Liver (tissue), 9 donors: ENCODE data around the gene PLAAT4. TPM values are rescaled to one million over a fixed set of nuclear protein-coding genes. Genes with fewer than 3 reads are reported as not detected.
A peak's percentile ranks its signal among the peaks of the same experiment; 100 is the strongest.

Experiments
- DNase-seq: peaks from one replicate; pipeline ENCODE4 v3.0.0-alpha.2; 2017; ENCODE audit warnings: low spot score
- H3K27ac ChIP-seq, 2 donors: one replicate each; pipeline ENCODE4 v1.7.0; 2013; ENCODE audit warnings: inconsistent platforms in 2 of 2, low read length in 2 of 2, control low read depth in 1 of 2, low read depth in 1 of 2, mild to moderate bottlenecking in 1 of 2
- H3K27me3 ChIP-seq, 4 donors: one replicate each; pipeline versions ENCODE4 v1.6.1 to v1.7.0; 2013; ENCODE audit warnings: low read length in 3 of 4, inconsistent platforms in 1 of 4, mild to moderate bottlenecking in 1 of 4, moderate library complexity in 1 of 4; ENCODE audit not compliant: control insufficient read depth in 4 of 4, insufficient read depth in 4 of 4
- H3K36me3 ChIP-seq, 4 donors: one replicate each; pipeline versions ENCODE4 v1.6.1 to v1.7.0; 2013; ENCODE audit warnings: low read length in 3 of 4, mild to moderate bottlenecking in 3 of 4, low read depth in 1 of 4, moderate library complexity in 1 of 4; ENCODE audit not compliant: control insufficient read depth in 4 of 4, insufficient read depth in 3 of 4
- H3K4me1 ChIP-seq, 4 donors: one replicate each; pipeline versions ENCODE4 v1.6.1 to v1.7.0; 2013; ENCODE audit warnings: low read length in 3 of 4, mild to moderate bottlenecking in 3 of 4, moderate library complexity in 1 of 4; ENCODE audit not compliant: control insufficient read depth in 4 of 4, insufficient read depth in 4 of 4
- H3K4me3 ChIP-seq, 3 donors: one replicate each; pipeline versions ENCODE4 v1.6.1 to v1.7.0; 2013; ENCODE audit warnings: low read length in 3 of 3, control low read depth in 1 of 3, low read depth in 1 of 3, mild to moderate bottlenecking in 1 of 3
- H3K9ac ChIP-seq, 2 donors: one replicate each; pipeline ENCODE4 v1.7.0; 2013; ENCODE audit warnings: low read length in 2 of 2, mild to moderate bottlenecking in 2 of 2, moderate library complexity in 2 of 2, control low read depth in 1 of 2, low read depth in 1 of 2
- H3K9me3 ChIP-seq, 4 donors: one replicate each; pipeline versions ENCODE4 v1.6.1 to v1.7.0; 2013; ENCODE audit warnings: low read length in 3 of 4; ENCODE audit not compliant: control insufficient read depth in 4 of 4
- EGR1 ChIP-seq, 2 donors: IDR thresholded peaks; 2 replicates each; pipeline ENCODE4 v1.6.1; 2016 to 2018; ENCODE audit warnings: antibody characterized with exemption in 2 of 2, low read depth in 2 of 2
- RAD21 ChIP-seq, 2 donors: IDR thresholded peaks; 2 replicates each; pipeline ENCODE4 v1.6.1; 2016; ENCODE audit warnings: antibody characterized with exemption in 2 of 2, mild to moderate bottlenecking in 2 of 2
- RXRA ChIP-seq, 2 donors: IDR thresholded peaks; 2 replicates each; pipeline ENCODE4 v1.6.1; 2017 to 2018; ENCODE audit warnings: antibody characterized with exemption in 2 of 2, mild to moderate bottlenecking in 1 of 2
- WGBS: extraction: QIAGEN DNeasy Blood & Tissue Kit; methylation state at CpG from one replicate; pipeline ENCODE4 v1.1.7; 2013; 5-methylcytosine and 5-hydroxymethylcytosine counted together
- polyA plus RNA-seq, 2 donors: library from polyadenylated mRNA; stranded (reverse) in 1 of 2; unstranded in 1 of 2; fragments of 200-250 nt in 1 of 2; fragments of >200 nt in 1 of 2; fragmentation: Nextera tagmentation in 1 of 2; extraction: Ambion mirVana in 1 of 2; gene quantifications; one replicate each; pipeline versions ENCODE4 v1.2.1 to v1.2.3, GENCODE V29; 2013 to 2015
- total RNA-seq, 2 donors: library from RNA; depleted of rRNA; stranded (reverse); fragments of >200 nt; gene quantifications; one replicate each; pipeline ENCODE4 v1.2.3, GENCODE V29; 2014
- TF ChIP-seq, protein P1 (sequence below): fragments of 150-350 bp; IDR thresholded peaks from 2 replicates; pipeline ENCODE4 v1.5.1; 2017; ENCODE audit warnings: improper control_type of control experiment, low read depth, low read length; ENCODE audit not compliant: missing input control
- TF ChIP-seq, protein P2 (sequence below): IDR thresholded peaks from 2 replicates; pipeline ENCODE4 v1.6.1; 2016; ENCODE audit warnings: antibody characterized with exemption, mild to moderate bottlenecking
- donor health status: healthy.
- donor health status: healthy.
- donor health status: healthy.
- donor health status: healthy.
- donor health status: healthy.

PLAAT4 gene
- total and polyA plus RNA-seq, 4 donors = 4.4 to 86.4 (median 44.8) TPM

DNA sequence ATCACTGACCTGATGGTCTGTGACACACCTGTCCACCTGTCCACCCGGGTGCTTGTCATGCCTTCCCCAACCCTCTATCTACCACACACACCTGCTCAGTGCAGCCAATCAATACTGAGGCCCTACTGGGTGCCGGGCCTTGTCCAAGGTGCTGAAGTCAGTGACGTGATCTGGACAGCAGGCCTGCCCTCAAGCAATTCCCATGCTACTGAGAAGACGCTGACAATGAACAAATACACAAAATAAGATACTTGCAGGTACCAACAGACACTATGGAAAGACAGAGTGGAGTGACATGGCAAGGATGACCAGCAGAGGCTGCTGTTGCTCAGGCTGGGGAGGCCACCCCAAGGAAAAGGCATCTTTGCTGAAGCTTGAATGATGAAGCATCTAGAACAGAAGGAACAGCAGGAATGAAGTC lies 56.4 kb downstream of the PLAAT4 start:
- Histone ChIP-seq H3K36me3 (peaks cover 7 to 37% (median 23%) of the 10 kb centered on the region in 4 donors), H3K27me3 (no peaks in the 10 kb centered on the region), H3K4me1 (no peaks in the 10 kb centered on the region), H3K9me3 (no peaks in the 10 kb centered on the region), H3K27ac (no peak overlapping the region), H3K9ac (no peak overlapping the region), H3K4me3 (no peak overlapping the region)
- 85% methylated on average over 4 of the region's 4 CpGs for WGBS
- TF ChIP-seq, protein P1, sequence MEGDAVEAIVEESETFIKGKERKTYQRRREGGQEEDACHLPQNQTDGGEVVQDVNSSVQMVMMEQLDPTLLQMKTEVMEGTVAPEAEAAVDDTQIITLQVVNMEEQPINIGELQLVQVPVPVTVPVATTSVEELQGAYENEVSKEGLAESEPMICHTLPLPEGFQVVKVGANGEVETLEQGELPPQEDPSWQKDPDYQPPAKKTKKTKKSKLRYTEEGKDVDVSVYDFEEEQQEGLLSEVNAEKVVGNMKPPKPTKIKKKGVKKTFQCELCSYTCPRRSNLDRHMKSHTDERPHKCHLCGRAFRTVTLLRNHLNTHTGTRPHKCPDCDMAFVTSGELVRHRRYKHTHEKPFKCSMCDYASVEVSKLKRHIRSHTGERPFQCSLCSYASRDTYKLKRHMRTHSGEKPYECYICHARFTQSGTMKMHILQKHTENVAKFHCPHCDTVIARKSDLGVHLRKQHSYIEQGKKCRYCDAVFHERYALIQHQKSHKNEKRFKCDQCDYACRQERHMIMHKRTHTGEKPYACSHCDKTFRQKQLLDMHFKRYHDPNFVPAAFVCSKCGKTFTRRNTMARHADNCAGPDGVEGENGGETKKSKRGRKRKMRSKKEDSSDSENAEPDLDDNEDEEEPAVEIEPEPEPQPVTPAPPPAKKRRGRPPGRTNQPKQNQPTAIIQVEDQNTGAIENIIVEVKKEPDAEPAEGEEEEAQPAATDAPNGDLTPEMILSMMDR = peak; percentile 54
- TF ChIP-seq RAD21 (IDR thresholded peaks at IDR 0.05) = peak; percentile 78 to 85
- no peak for TF ChIP-seq EGR1 (IDR thresholded peaks at IDR 0.05; ENCODE audit: low read depth in 2 of 2)
- TF ChIP-seq, protein P2, sequence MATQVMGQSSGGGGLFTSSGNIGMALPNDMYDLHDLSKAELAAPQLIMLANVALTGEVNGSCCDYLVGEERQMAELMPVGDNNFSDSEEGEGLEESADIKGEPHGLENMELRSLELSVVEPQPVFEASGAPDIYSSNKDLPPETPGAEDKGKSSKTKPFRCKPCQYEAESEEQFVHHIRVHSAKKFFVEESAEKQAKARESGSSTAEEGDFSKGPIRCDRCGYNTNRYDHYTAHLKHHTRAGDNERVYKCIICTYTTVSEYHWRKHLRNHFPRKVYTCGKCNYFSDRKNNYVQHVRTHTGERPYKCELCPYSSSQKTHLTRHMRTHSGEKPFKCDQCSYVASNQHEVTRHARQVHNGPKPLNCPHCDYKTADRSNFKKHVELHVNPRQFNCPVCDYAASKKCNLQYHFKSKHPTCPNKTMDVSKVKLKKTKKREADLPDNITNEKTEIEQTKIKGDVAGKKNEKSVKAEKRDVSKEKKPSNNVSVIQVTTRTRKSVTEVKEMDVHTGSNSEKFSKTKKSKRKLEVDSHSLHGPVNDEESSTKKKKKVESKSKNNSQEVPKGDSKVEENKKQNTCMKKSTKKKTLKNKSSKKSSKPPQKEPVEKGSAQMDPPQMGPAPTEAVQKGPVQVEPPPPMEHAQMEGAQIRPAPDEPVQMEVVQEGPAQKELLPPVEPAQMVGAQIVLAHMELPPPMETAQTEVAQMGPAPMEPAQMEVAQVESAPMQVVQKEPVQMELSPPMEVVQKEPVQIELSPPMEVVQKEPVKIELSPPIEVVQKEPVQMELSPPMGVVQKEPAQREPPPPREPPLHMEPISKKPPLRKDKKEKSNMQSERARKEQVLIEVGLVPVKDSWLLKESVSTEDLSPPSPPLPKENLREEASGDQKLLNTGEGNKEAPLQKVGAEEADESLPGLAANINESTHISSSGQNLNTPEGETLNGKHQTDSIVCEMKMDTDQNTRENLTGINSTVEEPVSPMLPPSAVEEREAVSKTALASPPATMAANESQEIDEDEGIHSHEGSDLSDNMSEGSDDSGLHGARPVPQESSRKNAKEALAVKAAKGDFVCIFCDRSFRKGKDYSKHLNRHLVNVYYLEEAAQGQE = peak; percentile 32
- no peak for DNase-seq

DNA sequence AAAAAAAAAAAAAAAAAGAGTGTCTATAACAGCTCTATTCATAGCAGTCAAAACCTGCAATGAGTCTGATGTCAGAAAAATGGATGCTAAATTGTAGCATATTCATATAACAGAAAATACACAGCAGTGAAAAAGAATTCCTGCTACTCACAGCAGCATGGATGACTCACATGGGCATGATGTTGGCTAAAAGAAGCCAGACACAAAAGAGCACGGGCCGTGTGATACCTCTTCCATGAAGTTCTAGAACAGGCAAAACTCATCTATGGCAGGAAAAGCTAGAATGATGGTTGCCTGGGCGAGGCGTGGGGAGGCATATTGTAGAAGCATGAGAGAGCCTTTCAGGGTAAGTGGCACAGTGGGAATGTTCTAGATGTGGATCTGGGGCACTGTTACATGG lies 58.7 kb downstream of the PLAAT4 start:
- Histone ChIP-seq H3K27me3 (no peaks in the 10 kb centered on the region), H3K9me3 (no peaks in the 10 kb centered on the region), H3K4me1 (no peaks in the 10 kb centered on the region), H3K36me3 (peaks cover 6 to 32% (median 16%) of the 10 kb centered on the region in 4 donors), H3K9ac (no peak overlapping the region), H3K4me3 (no peak overlapping the region), H3K27ac (no peak overlapping the region)
- TF ChIP-seq, protein P1 = no peak
- no peak for TF ChIP-seq RXRA (IDR thresholded peaks at IDR 0.05)
- WGBS = 94% methylated on average over 4 of the region's 4 CpGs
- no peak for DNase-seq

Other genes starting within 250 kb of the PLAAT4 start
- gene SLC22A9, start 167.0 kb upstream of the PLAAT4 start, total RNA-seq = 100 to 1,000 TPM in 1 of 2 donors, 10 to 100 TPM in 1; 25.8 to 138 TPM
- gene SLC22A9, start 167.0 kb upstream of the PLAAT4 start, polyA plus RNA-seq = 10 to 100 TPM in 1 of 2 donors, 1 to 10 TPM in 1; 10.0 to 12.0 TPM
- 1 to 10 TPM in 1 of 2 donors, not detected in 1; 1.4 TPM for gene PLAAT5, start 45.6 kb upstream of the PLAAT4 start, total RNA-seq
- gene PLAAT5, start 45.6 kb upstream of the PLAAT4 start, polyA plus RNA-seq = under 1 TPM in 1 of 2 donors, not detected in 1; 0.03 TPM
- gene LGALS12, start 30.7 kb upstream of the PLAAT4 start, total RNA-seq = under 1 TPM in 1 of 2 donors, not detected in 1; 0.98 TPM
- under 1 TPM in 1 of 2 donors, not detected in 1; 0.03 TPM for gene LGALS12, start 30.7 kb upstream of the PLAAT4 start, polyA plus RNA-seq
- not detected for gene PLAAT2, start 26.6 kb downstream of the PLAAT4 start, total RNA-seq
- gene PLAAT2, start 26.6 kb downstream of the PLAAT4 start, polyA plus RNA-seq = under 1 TPM; 0.32 to 0.44 TPM
- 10 to 100 TPM; 13.4 to 18.9 TPM for gene PLAAT3, start 77.6 kb downstream of the PLAAT4 start, total RNA-seq
- 10 to 100 TPM; 89.6 to 90.1 TPM for gene PLAAT3, start 77.6 kb downstream of the PLAAT4 start, polyA plus RNA-seq
- 10 to 100 TPM; 24.5 to 33.6 TPM for gene ATL3, start 134.6 kb downstream of the PLAAT4 start, total RNA-seq
- 1 to 10 TPM; 5.9 to 7.9 TPM for gene ATL3, start 134.6 kb downstream of the PLAAT4 start, polyA plus RNA-seq
- 10 to 100 TPM; 29.7 to 31.0 TPM for gene RTN3, start 144.7 kb downstream of the PLAAT4 start, total RNA-seq
- gene RTN3, start 144.7 kb downstream of the PLAAT4 start, polyA plus RNA-seq = 10 to 100 TPM; 31.9 to 49.3 TPM
- 10 to 100 TPM in 1 of 2 donors, 1 to 10 TPM in 1; 8.4 to 12.1 TPM for gene ZFTA, start 232.0 kb downstream of the PLAAT4 start, total RNA-seq
- 1 to 10 TPM; 1.7 to 5.2 TPM for gene ZFTA, start 232.0 kb downstream of the PLAAT4 start, polyA plus RNA-seq